ENCODE measurements around the gene MED29. TPM values are rescaled to one million over a fixed set of nuclear protein-coding genes. Genes with fewer than 3 reads are reported as not detected.

Gene MED29
- total RNA-seq, 1 experiment from 2014 or later = 32.0 TPM

DNA sequence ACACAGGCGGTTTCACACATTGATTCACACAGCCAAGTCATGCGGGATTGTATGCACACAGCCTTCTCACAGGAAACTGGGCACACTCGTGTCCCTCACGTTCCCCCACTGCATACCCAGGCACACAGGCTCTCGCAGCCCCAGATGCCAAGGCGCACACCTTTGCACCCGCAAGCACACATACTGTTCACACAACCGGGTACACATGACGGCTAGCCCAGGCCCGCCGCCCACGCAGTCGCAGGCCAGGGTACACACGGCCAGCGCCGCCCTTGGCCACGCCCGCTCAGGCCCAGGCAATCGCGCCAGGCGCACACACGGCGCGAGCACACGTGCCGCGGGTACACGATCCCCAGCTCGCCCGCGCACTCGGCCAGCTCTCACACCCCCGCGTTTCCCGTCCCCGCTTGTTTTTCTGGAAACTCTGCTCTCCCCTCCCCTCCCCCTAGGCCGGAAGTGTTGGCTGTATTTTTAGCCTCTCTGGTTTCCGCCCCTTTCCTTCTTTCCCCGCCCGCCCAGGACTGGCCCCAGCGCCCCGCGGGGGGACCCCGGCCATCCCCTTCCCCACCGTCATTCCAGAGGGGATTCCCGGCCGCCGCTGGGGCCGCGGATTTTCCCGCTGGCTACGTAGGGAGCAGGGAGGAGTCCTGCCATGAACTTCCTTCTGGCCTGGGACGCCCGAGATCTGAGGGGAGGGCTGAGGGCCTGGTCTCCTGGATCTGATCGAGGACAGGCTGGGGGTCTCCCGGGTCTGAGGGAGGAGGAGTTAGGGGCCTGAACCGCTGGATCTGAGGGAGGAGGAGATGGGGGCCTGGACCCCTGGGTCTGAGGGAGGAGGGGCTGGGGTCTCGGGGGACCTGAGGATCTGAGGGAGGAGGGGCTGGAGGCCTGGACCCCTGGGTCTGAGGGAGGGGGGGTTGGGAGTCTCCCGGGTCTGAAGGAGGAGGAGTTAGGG is 11.4 kb downstream of the MED29 start:
- H3K9me2 ChIP-seq (ENCODE audit: insufficient read depth) = no peaks in the 10 kb centered on the region
- H3K79me2 ChIP-seq (ENCODE audit: insufficient read depth, low read length) = peaks cover 24% of the 10 kb centered on the region
- peak; percentile 64 for DNase-seq (ENCODE audit: low read depth, low spot score)
- ChIA-PET CTCF (interaction anchor here (0.5 to 1.0 kb wide), 3 partner anchors 9 to 198 kb away, joined by 3 to 4 read pairs (median 4); partner anchors contain the start of genes MED29 and PAF1), RAD21 (ENCODE audit: low non-redundant PET in 1 of 2, low total read pairs in 2 of 2, uncharacterized antibody in 2 of 2, unreplicated experiment in 2 of 2) (interaction anchor here in 1 of 2 experiments (1.4 kb wide), 1 partner anchor 9 kb away, joined by 4 read pairs; no protein-coding TSS in a partner anchor), POLR2A (interaction anchor here (1.0 to 3.8 kb wide), 6 partner anchors 9 to 33 kb away, joined by 4 to 26 read pairs (median 16); partner anchors contain the start of genes MED29, PAF1 and RPS16)
- H3K27ac ChIP-seq (ENCODE audit: low read depth, low read length) = peak overlapping the region; percentile 99
- peak; percentile 34 for ATAC-seq
- H2AFZ ChIP-seq (ENCODE audit: low read depth, low read length, poor library complexity, severe bottlenecking) = no peak overlapping the region
- BruUV-seq (replicated peaks) = no TSS peak
- H4K20me1 ChIP-seq (ENCODE audit: insufficient read depth) = no peaks in the 10 kb centered on the region
- peak overlapping the region; percentile 43 to 56 for H3K4me3 ChIP-seq (replicated peaks in 1 of 2; ENCODE audit: low read depth in 1 of 2, low read length in 2 of 2)
- no peaks in the 10 kb centered on the region for H3K9me3 ChIP-seq (ENCODE audit: control insufficient read depth in 1 of 2, insufficient read depth in 1 of 2, low read depth in 1 of 2, low read length in 2 of 2)
- no peaks in the 10 kb centered on the region for H3K27me3 ChIP-seq (ENCODE audit: insufficient read depth, low read length)
- H3K4me1 ChIP-seq (ENCODE audit: control insufficient read depth in 1 of 2, insufficient read depth in 2 of 2, low read length in 2 of 2) = peaks cover 57 to 88% of the 10 kb centered on the region in 2 experiments
- TF ChIP-seq, protein P1, sequence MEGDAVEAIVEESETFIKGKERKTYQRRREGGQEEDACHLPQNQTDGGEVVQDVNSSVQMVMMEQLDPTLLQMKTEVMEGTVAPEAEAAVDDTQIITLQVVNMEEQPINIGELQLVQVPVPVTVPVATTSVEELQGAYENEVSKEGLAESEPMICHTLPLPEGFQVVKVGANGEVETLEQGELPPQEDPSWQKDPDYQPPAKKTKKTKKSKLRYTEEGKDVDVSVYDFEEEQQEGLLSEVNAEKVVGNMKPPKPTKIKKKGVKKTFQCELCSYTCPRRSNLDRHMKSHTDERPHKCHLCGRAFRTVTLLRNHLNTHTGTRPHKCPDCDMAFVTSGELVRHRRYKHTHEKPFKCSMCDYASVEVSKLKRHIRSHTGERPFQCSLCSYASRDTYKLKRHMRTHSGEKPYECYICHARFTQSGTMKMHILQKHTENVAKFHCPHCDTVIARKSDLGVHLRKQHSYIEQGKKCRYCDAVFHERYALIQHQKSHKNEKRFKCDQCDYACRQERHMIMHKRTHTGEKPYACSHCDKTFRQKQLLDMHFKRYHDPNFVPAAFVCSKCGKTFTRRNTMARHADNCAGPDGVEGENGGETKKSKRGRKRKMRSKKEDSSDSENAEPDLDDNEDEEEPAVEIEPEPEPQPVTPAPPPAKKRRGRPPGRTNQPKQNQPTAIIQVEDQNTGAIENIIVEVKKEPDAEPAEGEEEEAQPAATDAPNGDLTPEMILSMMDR (IDR thresholded peaks at IDR 0.05 in 2 of 3, conservative IDR thresholded peaks at IDR 0.05 in 1 of 3; ENCODE audit: borderline replicate concordance in 1 of 3, insufficient read depth in 1 of 3, low read depth in 2 of 3, low read length in 2 of 3) = no peak
- TF ChIP-seq ZFX (IDR thresholded peaks at IDR 0.05) (peak; percentile 41; the same call in 1 of the 2 replicates), SIN3A (IDR thresholded peaks at IDR 0.05; ENCODE audit: low read depth) (no peak), POLR2A (IDR thresholded peaks at IDR 0.05; ENCODE audit: borderline replicate concordance, extremely low read depth, insufficient read depth, insufficient read length) (peak; percentile 64), POLR2AphosphoS5 (IDR thresholded peaks at IDR 0.05; ENCODE audit: low read depth, low read length) (peak; percentile 45; the same call in 1 of the 2 replicates)
- H3K4me2 ChIP-seq (ENCODE audit: low read length) = peak overlapping the region; percentile 92
- peak overlapping the region; percentile 97 for H3K9ac ChIP-seq (ENCODE audit: low read length)
- peaks cover 0 to 6% of the 10 kb centered on the region in 2 experiments; a peak in 1 of 4 replicates for H3K36me3 ChIP-seq (ENCODE audit: control insufficient read depth in 1 of 2, insufficient read depth in 2 of 2, low read length in 2 of 2)
- intact Hi-C loops (cut with micrococcal nuclease) = loop anchor here (1.0 kb wide), 1 partner anchor 9 kb away; no protein-coding TSS in a partner anchor
